Left kidney (tissue), 2 donors: ENCODE results near the gene WNK1. TPM values are rescaled to one million over a fixed set of nuclear protein-coding genes. Genes with fewer than 3 reads are reported as not detected.
"Not testable (repeated sequence)": the region's sequence is repeated elsewhere in the genome, so short reads cannot be mapped to it uniquely, and the experiment has no call there.

Source experiments
- DNase-seq: peaks from one replicate; pipeline ENCODE4 v3.0.0-alpha.2; 2013
- polyA plus RNA-seq: library from polyadenylated mRNA; unstranded; fragments of 120-200 nt; gene quantifications from one replicate; pipeline ENCODE4 v1.2.1, GENCODE V29; 2013; ENCODE audit not compliant: insufficient read length

WNK1 gene
- polyA plus RNA-seq, 1 donor = 132 TPM

- DNase-seq = no peak
Observed at GRCh38 chr12:777550-778047, 25.2 kb downstream of the WNK1 start.

- no peak for DNase-seq
Observed at GRCh38 chr12:778615-779014, 26.2 kb downstream of the WNK1 start.

GRCh38 chr12:779745-780734 is 27.7 kb downstream of the WNK1 start:
- DNase-seq = peak; percentile 46

- DNase-seq = no peak
Observed at GRCh38 chr12:780750-781379, 28.5 kb downstream of the WNK1 start.

GRCh38 chr12:785706-786105 is 33.3 kb downstream of the WNK1 start:
- no peak for DNase-seq

GRCh38 chr12:788288-788687 is 35.9 kb downstream of the WNK1 start:
- no peak for DNase-seq

DNA sequence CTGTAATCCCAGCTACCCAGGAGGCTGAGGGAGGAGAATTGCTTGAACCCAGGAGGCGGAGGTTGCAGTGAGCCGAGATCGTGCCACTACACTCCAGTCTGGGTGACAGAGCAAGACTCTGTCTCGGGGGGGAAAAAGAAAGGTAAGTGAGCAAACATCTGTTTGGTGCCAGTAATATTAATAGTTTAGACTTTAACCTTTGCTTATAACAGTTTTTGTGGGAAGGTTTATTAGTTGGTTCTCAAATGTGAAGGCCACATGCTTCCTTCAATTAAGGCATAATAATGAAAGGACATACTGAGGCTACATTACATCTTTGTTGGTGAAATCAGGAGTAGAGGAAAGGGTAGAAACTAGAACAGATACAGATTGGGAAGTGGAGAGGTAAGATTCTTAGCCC is 36.4 kb downstream of the WNK1 start:
- not testable (repeated sequence) for DNase-seq

DNA sequence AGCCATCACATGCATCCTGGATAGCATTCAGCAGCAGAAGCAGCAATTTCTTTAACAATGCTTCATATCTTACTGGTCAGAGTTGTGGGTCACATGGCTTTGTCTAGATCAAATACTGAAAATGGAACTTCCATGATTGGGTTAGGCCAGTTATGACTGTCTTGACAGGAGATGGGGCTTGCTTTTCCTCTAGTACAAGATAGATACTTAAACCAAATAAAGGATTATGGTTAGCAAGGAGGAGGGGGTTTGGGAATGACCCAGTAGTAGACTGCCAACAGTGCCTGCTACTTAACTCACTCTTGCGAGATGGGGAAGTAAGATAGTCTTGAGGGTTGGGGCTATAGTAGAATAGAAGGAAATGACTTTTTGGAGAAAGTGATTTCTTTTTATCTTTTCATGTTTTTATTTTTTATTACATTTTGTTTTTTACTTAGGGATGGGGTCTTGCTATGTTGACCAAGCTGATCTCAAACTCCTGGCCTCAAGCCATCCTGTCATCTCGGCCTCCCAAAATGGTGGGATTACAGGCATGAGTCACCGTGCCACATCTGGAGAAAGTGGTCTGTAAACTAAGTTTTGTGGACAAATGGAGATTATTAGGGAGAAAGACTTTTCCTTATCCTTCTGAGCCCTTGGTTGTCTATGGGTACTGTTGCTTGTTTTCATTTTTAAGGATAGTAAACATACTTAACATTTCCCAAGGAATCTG is 37.6 kb downstream of the WNK1 start:
- DNase-seq = no peak

- no peak for DNase-seq
Observed at GRCh38 chr12:790608-791007, 38.2 kb downstream of the WNK1 start.

DNA sequence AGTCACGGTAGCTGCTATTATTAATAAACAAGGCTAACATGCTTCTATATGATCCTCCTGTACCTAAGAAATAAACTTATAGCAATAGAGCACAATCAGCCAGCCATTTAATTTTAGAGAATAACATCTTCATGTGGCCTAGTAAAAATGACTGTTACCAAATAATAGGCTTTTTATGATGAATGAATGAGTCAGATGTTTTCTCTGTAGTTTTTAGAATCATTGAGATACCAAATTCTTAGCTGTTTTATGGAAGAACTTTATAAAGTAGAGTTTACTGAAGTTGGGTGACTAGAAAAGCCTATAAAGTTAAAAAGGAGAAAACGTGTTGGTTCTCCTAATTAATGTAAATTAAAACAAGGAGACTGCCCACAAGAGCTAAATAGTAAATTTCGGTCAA is 40.7 kb downstream of the WNK1 start:
- DNase-seq = no peak

DNA sequence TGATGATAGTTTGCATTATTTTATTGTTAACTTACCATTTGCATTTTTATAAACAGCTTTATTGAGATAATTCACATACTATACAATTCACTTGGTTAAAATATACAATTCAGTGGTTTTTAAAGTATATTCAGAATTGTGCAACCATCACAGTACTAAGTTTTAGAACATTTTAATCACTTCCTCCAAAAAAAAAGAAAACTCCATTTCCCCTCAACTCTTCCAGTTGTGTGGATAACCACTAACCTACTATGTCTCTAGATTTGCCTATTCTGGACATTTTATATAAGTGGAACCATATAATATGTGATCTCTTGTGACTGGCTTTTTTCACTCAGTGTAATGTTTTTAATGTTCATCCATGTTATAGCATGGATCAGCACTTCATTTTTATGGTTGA is 41.3 kb downstream of the WNK1 start:
- no peak for DNase-seq

GRCh38 chr12:795305-795704 is 42.9 kb downstream of the WNK1 start:
- DNase-seq = no peak

GRCh38 chr12:800401-800800 is 48.0 kb downstream of the WNK1 start:
- no peak for DNase-seq

- no peak for DNase-seq
Observed at GRCh38 chr12:802242-803120, 50.1 kb downstream of the WNK1 start.

DNA sequence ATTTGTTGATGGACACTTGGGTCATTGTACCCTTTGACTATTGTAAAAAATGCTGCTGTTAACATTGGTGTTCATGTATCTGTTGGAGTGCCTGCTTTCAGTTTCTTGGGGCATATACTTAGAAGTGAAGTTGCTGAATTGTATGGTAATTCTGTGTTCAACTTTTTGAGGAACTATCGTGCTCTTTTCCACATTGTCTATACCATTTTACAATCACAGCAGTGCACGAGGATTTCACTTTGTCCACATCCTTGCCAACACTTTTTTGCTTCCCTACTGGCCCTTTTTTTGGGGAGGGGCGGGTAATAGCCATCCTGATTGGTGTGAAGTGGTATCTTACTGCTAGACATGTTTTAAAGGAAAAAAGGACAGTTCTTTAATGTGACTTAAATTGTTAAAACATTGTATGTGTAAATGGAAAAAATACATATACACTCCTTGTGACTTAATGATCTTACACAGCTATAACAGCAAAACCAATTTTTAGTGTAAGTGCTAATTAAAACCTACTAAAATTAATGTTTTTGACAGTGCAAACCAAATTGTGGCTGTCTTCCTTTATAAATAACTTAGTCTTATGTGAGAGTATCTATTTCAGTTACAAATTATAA is 52.7 kb downstream of the WNK1 start:
- DNase-seq = no peak

GRCh38 chr12:806200-806791 is 53.9 kb downstream of the WNK1 start:
- no peak for DNase-seq

GRCh38 chr12:807041-807735 is 54.8 kb downstream of the WNK1 start:
- DNase-seq = no peak

DNA sequence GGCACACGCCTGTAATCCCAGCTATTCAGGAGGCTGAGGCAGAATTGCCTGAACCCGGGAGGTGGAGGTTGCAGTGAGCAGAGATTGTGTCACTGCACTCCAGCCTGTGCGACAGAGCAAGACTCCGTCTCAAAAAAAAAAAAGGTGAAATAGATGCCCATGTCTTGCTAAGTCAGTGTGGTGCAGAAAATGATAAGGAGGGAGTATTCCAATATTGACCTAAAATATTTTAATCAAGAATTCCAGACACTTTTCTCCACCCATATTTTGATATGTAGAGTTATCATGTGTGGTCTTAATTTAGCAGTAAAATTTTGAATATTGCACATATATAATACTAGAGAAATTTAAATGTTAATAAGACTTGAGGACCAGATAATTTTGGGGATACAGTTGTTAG is 57.7 kb downstream of the WNK1 start:
- no peak for DNase-seq

DNA sequence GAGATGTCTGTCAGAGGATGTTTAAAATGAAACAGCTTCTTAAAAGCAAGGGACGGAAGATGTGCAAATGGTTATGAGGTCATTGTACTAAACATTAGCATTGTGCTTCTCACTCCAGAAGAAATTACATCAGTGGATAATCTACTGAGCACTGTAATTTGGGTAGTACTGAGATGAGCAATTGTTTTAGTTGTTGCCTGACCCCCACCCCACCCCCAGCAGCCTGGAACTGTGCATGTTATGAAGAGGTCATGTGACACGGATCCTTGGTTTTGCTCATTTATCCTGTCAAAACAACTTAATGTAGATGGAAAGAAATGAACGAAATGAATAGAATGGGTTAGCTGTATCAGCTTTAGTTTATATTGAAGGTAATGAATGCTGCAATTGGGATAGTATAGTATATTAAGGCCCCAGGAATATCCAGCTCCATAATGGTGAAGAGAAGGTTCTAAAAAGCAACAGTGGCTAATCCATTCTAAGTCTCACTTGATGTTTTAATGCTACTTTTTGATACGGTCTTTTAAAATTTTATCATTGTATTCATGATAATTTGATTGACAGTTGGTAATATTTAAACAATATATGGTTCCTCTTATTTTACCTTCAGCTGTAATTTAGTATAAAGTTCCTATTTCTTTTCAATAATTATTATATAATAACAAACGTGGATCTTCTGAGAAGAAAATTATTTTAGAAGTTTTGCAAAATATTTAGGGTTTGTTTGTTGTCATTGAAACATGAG is 58.5 kb downstream of the WNK1 start:
- DNase-seq = no peak
